ENCODE results near the gene PLCD3. TPM values are rescaled to one million over a fixed set of nuclear protein-coding genes. Genes with fewer than 3 reads are reported as not detected.

PLCD3 gene
- polyA plus RNA-seq, 1 of the 3 experiments (the other 2 are of a cell fraction) = 59.7 TPM

DNA sequence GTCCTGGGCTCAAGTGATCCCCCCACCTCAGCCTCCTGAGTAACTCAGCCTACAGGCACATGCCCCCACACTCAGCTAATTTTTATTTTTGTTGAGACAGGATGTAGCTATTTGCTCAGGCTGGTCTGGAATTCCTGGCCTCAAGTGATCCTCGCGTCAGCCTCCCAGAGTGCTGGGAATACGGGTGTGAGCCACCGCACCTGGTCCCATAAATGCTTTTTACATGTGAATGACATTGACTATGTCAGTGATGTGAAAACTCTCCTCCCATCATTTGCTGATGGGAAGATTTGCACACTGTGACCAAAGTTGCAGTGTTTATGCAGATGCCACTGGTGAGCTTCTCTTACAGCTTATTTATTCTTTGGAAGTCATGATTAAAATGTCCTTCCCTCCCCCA lies 15.0 kb downstream of the PLCD3 start:
- Histone ChIP-seq H3F3A (replicated peaks; ENCODE audit: insufficient read depth) (no peaks in the 10 kb centered on the region), H3K4me2 (no peak overlapping the region), H3K79me2 (ENCODE audit: insufficient read depth) (peaks cover 11% of the 10 kb centered on the region), H3K4me1 (ENCODE audit: control insufficient read depth in 1 of 2, insufficient read depth in 2 of 2, low read depth in 1 of 2, low read length in 1 of 2) (peaks cover 0 to 28% of the 10 kb centered on the region in 2 experiments; a peak in 1 of 4 replicates), H3K36me3 (replicated peaks in 1 of 2; ENCODE audit: control insufficient read depth in 1 of 2, insufficient read depth in 2 of 2, low read length in 1 of 2) (peaks cover 5 to 20% of the 10 kb centered on the region in 2 experiments), H4K20me1 (ENCODE audit: insufficient read depth) (no peaks in the 10 kb centered on the region), H2AFZ (ENCODE audit: low read depth) (no peak overlapping the region), H3K9me3 (no peaks in the 10 kb centered on the region), H3K27ac (ENCODE audit: low read depth in 2 of 2, low read length in 1 of 2) (no peak overlapping the region), H3K9me2 (no peaks in the 10 kb centered on the region), H3K27me3 (ENCODE audit: insufficient read depth) (no peaks in the 10 kb centered on the region), H3K4me3 (ENCODE audit: low read depth in 2 of 2, low read length in 1 of 2) (no peak overlapping the region), H3K9ac (no peak overlapping the region)
- TF ChIP-seq SIN3A (IDR thresholded peaks at IDR 0.05; ENCODE audit: borderline replicate concordance, low read depth, low read length) (no peak), TEAD4 (IDR thresholded peaks at IDR 0.05; ENCODE audit: borderline replicate concordance, insufficient read depth) (no peak), MAX (IDR thresholded peaks at IDR 0.05; ENCODE audit: low read depth) (no peak), NRF1 (IDR thresholded peaks at IDR 0.05; ENCODE audit: low read depth, low read length) (no peak), ELF1 (IDR thresholded peaks at IDR 0.05) (no peak), MEF2A (IDR thresholded peaks at IDR 0.05; ENCODE audit: borderline replicate concordance, low read depth) (no peak), TAF1 (IDR thresholded peaks at IDR 0.05; ENCODE audit: borderline replicate concordance, low read depth, low read length) (no peak)
- TF ChIP-seq, protein P1, sequence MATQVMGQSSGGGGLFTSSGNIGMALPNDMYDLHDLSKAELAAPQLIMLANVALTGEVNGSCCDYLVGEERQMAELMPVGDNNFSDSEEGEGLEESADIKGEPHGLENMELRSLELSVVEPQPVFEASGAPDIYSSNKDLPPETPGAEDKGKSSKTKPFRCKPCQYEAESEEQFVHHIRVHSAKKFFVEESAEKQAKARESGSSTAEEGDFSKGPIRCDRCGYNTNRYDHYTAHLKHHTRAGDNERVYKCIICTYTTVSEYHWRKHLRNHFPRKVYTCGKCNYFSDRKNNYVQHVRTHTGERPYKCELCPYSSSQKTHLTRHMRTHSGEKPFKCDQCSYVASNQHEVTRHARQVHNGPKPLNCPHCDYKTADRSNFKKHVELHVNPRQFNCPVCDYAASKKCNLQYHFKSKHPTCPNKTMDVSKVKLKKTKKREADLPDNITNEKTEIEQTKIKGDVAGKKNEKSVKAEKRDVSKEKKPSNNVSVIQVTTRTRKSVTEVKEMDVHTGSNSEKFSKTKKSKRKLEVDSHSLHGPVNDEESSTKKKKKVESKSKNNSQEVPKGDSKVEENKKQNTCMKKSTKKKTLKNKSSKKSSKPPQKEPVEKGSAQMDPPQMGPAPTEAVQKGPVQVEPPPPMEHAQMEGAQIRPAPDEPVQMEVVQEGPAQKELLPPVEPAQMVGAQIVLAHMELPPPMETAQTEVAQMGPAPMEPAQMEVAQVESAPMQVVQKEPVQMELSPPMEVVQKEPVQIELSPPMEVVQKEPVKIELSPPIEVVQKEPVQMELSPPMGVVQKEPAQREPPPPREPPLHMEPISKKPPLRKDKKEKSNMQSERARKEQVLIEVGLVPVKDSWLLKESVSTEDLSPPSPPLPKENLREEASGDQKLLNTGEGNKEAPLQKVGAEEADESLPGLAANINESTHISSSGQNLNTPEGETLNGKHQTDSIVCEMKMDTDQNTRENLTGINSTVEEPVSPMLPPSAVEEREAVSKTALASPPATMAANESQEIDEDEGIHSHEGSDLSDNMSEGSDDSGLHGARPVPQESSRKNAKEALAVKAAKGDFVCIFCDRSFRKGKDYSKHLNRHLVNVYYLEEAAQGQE (IDR thresholded peaks at IDR 0.05; ENCODE audit: low read depth, low read length) = no peak
- ChIA-PET CTCF (interaction anchor here (0.9 to 9.1 kb wide), 8 partner anchors 12 to 198 kb away, joined by 3 to 169 read pairs (median 4); partner anchors contain the start of genes ACBD4 and PLCD3), POLR2A (no interaction called here)
- DNase-seq = no peak
- 89% methylated on average over 4 of the region's 4 CpGs for WGBS (ENCODE audit: low lambda C conversion rate)

DNA sequence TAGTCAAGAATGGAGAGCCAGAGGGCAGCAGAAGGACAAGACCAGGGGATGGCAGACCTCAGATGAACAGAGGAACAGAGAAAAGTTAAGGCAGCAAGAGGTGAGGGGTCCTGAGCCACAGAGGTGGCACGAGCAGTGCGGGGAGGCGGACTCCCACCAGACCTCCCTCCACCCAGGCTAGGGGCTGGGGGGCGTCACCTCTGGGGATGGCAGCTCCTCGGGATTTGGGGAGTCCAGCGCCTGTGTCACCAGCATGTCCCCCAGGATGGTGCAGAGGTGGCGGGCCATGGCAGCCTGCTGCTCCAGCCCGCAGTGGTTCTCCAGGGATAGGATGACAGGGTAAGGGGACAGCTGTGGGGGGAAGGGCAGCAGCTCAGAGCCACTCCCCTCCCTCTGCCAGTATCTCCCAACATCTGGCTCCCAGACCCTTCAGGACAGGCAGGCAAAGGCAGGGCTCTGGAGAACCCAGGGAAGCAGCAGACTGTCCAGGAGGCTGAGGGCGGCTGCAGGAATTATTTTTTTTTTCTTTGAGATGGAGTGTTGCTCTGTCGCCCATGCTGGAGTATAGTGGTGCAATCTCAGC lies 15.8 kb downstream of the PLCD3 start:
- H2AFZ ChIP-seq (ENCODE audit: low read depth) = no peak overlapping the region
- 90% methylated on average over 5 of the region's 10 CpGs for WGBS (ENCODE audit: low lambda C conversion rate)
- no peak overlapping the region for H3K4me3 ChIP-seq (ENCODE audit: low read depth in 2 of 2, low read length in 1 of 2)
- peaks cover 2% of the 10 kb centered on the region; the same call in 1 of the 2 replicates for H3K79me2 ChIP-seq (ENCODE audit: insufficient read depth)
- no peaks in the 10 kb centered on the region for H3K9me2 ChIP-seq
- H3F3A ChIP-seq (replicated peaks; ENCODE audit: insufficient read depth) = peaks cover under 1% of the 10 kb centered on the region
- POLR2A ChIA-PET = interaction anchor here (1.0 kb wide), 1 partner anchor 10 kb away, joined by 5 read pairs; no protein-coding TSS in a partner anchor
- H3K9me3 ChIP-seq = no peaks in the 10 kb centered on the region
- no peak overlapping the region for H3K9ac ChIP-seq
- no peaks in the 10 kb centered on the region for H4K20me1 ChIP-seq (ENCODE audit: insufficient read depth)
- H3K4me2 ChIP-seq = no peak overlapping the region; the same call in 1 of the 2 replicates
- H3K4me1 ChIP-seq (ENCODE audit: control insufficient read depth in 1 of 2, insufficient read depth in 2 of 2, low read depth in 1 of 2, low read length in 1 of 2) = peaks cover 0 to 28% of the 10 kb centered on the region in 2 experiments; a peak in 1 of 4 replicates
- no peaks in the 10 kb centered on the region for H3K27me3 ChIP-seq (ENCODE audit: insufficient read depth)
- peak; percentile 92 for DNase-seq
- peaks cover 5 to 23% of the 10 kb centered on the region in 2 experiments for H3K36me3 ChIP-seq (replicated peaks in 1 of 2; ENCODE audit: control insufficient read depth in 1 of 2, insufficient read depth in 2 of 2, low read length in 1 of 2)
- CTCF ChIA-PET = interaction anchor here (0.7 to 9.1 kb wide), 7 partner anchors 15 to 102 kb away, joined by 3 to 169 read pairs (median 5); partner anchors contain the start of genes ACBD4 and PLCD3
- H3K27ac ChIP-seq (ENCODE audit: low read depth in 2 of 2, low read length in 1 of 2) = no peak overlapping the region; a peak in 1 of 4 replicates
- TF ChIP-seq, protein P1 (IDR thresholded peaks at IDR 0.05; ENCODE audit: low read depth, low read length) = no peak
- TF ChIP-seq SIN3A (IDR thresholded peaks at IDR 0.05; ENCODE audit: borderline replicate concordance, low read depth, low read length) (no peak), NFIC (IDR thresholded peaks at IDR 0.05; ENCODE audit: borderline replicate concordance) (no peak), TCF12 (IDR thresholded peaks at IDR 0.05) (peak; percentile 28; the same call in 1 of the 2 replicates), RFX5 (IDR thresholded peaks at IDR 0.05; ENCODE audit: low read length) (no peak), MXI1 (IDR thresholded peaks at IDR 0.05; ENCODE audit: low read depth, low read length) (no peak), RXRA (IDR thresholded peaks at IDR 0.05; ENCODE audit: borderline replicate concordance, low read depth) (no peak), RCOR1 (IDR thresholded peaks at IDR 0.05; ENCODE audit: low read length) (peak; percentile 63; the same call in 1 of the 2 replicates), EP300 (IDR thresholded peaks at IDR 0.05; ENCODE audit: borderline replicate concordance in 1 of 2, low read depth in 1 of 2, low read length in 1 of 2) (no peak), GATA2 (CRISPR knock-in tag; IDR thresholded peaks at IDR 0.05) (peak; percentile 60; the same call in 1 of the 2 replicates), NRF1 (IDR thresholded peaks at IDR 0.05; ENCODE audit: low read depth, low read length) (no peak)
- TF ChIP-seq, protein P2, sequence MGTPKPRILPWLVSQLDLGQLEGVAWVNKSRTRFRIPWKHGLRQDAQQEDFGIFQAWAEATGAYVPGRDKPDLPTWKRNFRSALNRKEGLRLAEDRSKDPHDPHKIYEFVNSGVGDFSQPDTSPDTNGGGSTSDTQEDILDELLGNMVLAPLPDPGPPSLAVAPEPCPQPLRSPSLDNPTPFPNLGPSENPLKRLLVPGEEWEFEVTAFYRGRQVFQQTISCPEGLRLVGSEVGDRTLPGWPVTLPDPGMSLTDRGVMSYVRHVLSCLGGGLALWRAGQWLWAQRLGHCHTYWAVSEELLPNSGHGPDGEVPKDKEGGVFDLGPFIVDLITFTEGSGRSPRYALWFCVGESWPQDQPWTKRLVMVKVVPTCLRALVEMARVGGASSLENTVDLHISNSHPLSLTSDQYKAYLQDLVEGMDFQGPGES (IDR thresholded peaks at IDR 0.05; ENCODE audit: low read depth, low read length) = no peak
